Transverse colon (tissue), 4 donors: ENCODE measurements around the gene MACROD1. TPM values are rescaled to one million over a fixed set of nuclear protein-coding genes. Genes with fewer than 3 reads are reported as not detected.

Experiments
- DNase-seq: peaks from one replicate; pipeline ENCODE4 v3.0.0-alpha.2; 2019
- H3K27ac ChIP-seq, 4 donors: fragments of 200-600 bp; sonication (generic); 2 replicates each; pipeline ENCODE4 v1.5.1; 2016 to 2018; ENCODE audit warnings: inconsistent platforms in 4 of 4
- H3K27me3 ChIP-seq: fragments of 200-600 bp; sonication (generic); 2 replicates; pipeline ENCODE4 v1.5.1; 2017; ENCODE audit warnings: inconsistent platforms
- H3K36me3 ChIP-seq, 4 donors: fragments of 200-600 bp; sonication (generic); 2 replicates each; pipeline ENCODE4 v1.5.1; 2017 to 2019; ENCODE audit warnings: inconsistent platforms in 4 of 4
- H3K4me1 ChIP-seq, 4 donors: fragments of 200-600 bp; sonication (generic); 2 replicates each; pipeline ENCODE4 v1.5.1; 2017 to 2020; ENCODE audit warnings: inconsistent platforms in 4 of 4
- H3K4me3 ChIP-seq, 4 donors: fragments of 200-600 bp; sonication (generic); 1 replicate in 1 of 4; 2 replicates in 3 of 4; pipeline versions ENCODE4 v1.5.1 to v1.6.1; 2017 to 2019; ENCODE audit warnings: inconsistent platforms in 4 of 4
- H3K9me3 ChIP-seq, 2 donors: fragments of 200-600 bp; sonication (generic); 2 replicates each; pipeline ENCODE4 v1.5.1; 2017 to 2019; ENCODE audit warnings: inconsistent platforms in 2 of 2
- EP300 ChIP-seq: sonication (generic); formaldehyde crosslinking; IDR thresholded peaks from one replicate; pipeline ENCODE4 v1.6.1; 2017; ENCODE audit warnings: antibody characterized with exemption, low read depth
- POLR2A ChIP-seq: fragments of 450-650 bp; IDR thresholded peaks from one replicate; pipeline ENCODE4 v1.6.1; 2016; ENCODE audit warnings: antibody characterized with exemption, mild to moderate bottlenecking, moderate library complexity
- POLR2AphosphoS5 ChIP-seq, 3 donors: sonication (generic); formaldehyde crosslinking; IDR thresholded peaks; one replicate each; pipeline ENCODE4 v1.6.1; 2016; ENCODE audit warnings: antibody characterized with exemption in 3 of 3
- WGBS, 2 donors: methylation state at CpG; one replicate each; pipeline ENCODE4 v1.1.5; 2018; ENCODE audit warnings: low coverage in 1 of 2; 5-methylcytosine and 5-hydroxymethylcytosine counted together
- in situ Hi-C, 4 donors: fragments of 200-750 bp; cut with MboI; loops; one replicate each; pipeline versions ENCODE4 v1.15.0 to v1.15.1; 2017; ENCODE audit warnings: low sequenced_read_pairs in 3 of 4, low pct_ligation_motif_present in 1 of 4, low pct_unique_long_range_greater_than_20kb in 1 of 4
- intact Hi-C: fragments of 100-400 bp; cut with DNase I; formaldehyde crosslinking; loops from one replicate; pipeline ENCODE4 v1.15.1; 2023; ENCODE audit warnings: low total_unique reads
- total RNA-seq, 4 donors: library from RNA; depleted of rRNA; stranded (reverse); fragments of >200 nt; gene quantifications; one replicate each; pipeline ENCODE4 v1.1.0, GENCODE V29; 2016
- TF ChIP-seq, protein P1 (sequence below), 5 experiments: fragments of 200-600 bp in 3 of 5; fragments of 450-650 bp in 2 of 5; sonication (generic) in 3 of 5; IDR thresholded peaks; 1 replicate in 2 of 5; 2 replicates in 3 of 5; pipeline ENCODE4 v1.5.1; 2016 to 2017; ENCODE audit warnings: antibody characterized with exemption in 5 of 5, inconsistent platforms in 3 of 5, mild to moderate bottlenecking in 2 of 5, moderate library complexity in 1 of 5

MACROD1 gene
- total RNA-seq, 4 donors from 2014 or later, result 42.9 to 50.7 (median 50.1) TPM

DNA sequence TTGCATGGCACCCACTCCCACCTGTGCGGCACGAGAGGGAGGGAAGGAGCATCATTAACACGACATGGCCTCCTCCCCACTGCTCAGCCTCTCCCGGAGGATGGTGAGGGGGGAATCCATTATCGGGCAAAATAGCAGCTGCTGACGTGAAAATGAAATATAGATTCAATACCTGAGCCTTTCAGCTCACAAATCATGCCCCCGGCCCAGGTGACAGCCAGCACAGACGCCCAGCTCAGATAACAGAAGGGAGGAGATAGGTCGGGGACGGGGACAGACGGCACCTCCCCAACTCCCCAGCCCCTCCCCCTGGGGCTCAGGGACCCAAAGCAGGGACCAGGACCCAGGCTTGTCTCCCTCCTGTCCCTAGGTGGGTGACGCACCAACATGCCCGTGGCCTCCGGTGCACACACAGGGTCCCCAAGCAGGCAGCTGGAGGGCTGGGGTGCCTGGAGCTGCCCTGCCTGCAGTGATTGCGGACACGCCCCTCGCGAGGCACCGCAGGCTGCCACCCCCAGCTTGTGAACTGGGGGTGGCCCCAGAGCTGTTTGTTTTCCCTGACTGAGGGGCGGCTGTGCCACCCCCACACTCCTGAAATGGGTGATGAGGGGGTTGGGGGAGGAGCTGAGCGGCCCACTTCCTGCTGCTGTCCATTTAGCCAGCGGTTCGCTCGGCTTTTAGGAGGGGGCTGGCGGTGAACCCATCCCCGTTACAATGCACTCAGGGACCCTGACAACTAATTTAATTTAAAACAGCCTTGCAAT lies 98.5 kb downstream of the MACROD1 start:
- H3K4me3 ChIP-seq, result no peak overlapping the region
- H3K27ac ChIP-seq, result no peak overlapping the region
- no peaks in the 10 kb centered on the region for H3K27me3 ChIP-seq
- WGBS, 2 donors, result 76% methylated on average over 26 of the region's 26 CpGs; no CpG with 5 or more reads in 1 of the 2 donors
- TF ChIP-seq, protein P1, sequence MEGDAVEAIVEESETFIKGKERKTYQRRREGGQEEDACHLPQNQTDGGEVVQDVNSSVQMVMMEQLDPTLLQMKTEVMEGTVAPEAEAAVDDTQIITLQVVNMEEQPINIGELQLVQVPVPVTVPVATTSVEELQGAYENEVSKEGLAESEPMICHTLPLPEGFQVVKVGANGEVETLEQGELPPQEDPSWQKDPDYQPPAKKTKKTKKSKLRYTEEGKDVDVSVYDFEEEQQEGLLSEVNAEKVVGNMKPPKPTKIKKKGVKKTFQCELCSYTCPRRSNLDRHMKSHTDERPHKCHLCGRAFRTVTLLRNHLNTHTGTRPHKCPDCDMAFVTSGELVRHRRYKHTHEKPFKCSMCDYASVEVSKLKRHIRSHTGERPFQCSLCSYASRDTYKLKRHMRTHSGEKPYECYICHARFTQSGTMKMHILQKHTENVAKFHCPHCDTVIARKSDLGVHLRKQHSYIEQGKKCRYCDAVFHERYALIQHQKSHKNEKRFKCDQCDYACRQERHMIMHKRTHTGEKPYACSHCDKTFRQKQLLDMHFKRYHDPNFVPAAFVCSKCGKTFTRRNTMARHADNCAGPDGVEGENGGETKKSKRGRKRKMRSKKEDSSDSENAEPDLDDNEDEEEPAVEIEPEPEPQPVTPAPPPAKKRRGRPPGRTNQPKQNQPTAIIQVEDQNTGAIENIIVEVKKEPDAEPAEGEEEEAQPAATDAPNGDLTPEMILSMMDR (IDR thresholded peaks at IDR 0.05), result no peak
- TF ChIP-seq POLR2A, result no peak
- no peak for TF ChIP-seq EP300
- no peak for TF ChIP-seq POLR2AphosphoS5 (IDR thresholded peaks at IDR 0.05)
- no peaks in the 10 kb centered on the region for H3K9me3 ChIP-seq
- no peaks in the 10 kb centered on the region for H3K4me1 ChIP-seq
- in situ Hi-C loops (no loop called here), intact Hi-C loops (no loop called here)
- no peaks in the 10 kb centered on the region for H3K36me3 ChIP-seq
- DNase-seq, result no peak

DNA sequence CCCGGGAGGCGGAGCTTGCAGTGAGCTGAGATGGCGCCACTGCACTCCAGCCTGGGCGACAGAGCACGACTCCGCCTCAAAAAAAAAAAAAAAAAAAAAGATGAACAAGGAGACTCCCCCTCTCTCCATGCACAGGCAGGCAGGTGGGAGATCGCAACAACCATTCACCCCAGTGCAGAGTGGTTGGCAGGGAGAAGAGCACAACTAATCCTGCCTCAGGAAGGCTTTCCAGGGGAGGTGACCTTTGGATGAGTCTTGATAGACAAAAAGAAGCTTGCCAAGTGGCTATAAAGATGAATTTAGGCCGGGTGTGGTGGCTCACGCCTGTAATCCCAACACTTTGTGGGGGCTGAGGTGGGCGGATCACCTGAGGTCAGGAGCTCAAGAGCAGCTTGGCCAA lies 100.2 kb downstream of the MACROD1 start:
- Histone ChIP-seq H3K27me3 (peaks cover 16% of the 10 kb centered on the region), H3K4me3 (no peak overlapping the region), H3K36me3 (no peaks in the 10 kb centered on the region), H3K27ac (no peak overlapping the region), H3K9me3 (no peaks in the 10 kb centered on the region), H3K4me1 (peaks cover 0 to 7% (median 6%) of the 10 kb centered on the region in 4 donors)
- TF ChIP-seq POLR2AphosphoS5 (IDR thresholded peaks at IDR 0.05) (no peak), EP300 (no peak), POLR2A (no peak)
- TF ChIP-seq, protein P1 (IDR thresholded peaks at IDR 0.05), result no peak
- WGBS, 2 donors, result 82 to 83% methylated on average over 4 to 10 of the region's 10 CpGs
- intact Hi-C loops, result no loop called here
- in situ Hi-C loops, result no loop called here
- no peak for DNase-seq

DNA sequence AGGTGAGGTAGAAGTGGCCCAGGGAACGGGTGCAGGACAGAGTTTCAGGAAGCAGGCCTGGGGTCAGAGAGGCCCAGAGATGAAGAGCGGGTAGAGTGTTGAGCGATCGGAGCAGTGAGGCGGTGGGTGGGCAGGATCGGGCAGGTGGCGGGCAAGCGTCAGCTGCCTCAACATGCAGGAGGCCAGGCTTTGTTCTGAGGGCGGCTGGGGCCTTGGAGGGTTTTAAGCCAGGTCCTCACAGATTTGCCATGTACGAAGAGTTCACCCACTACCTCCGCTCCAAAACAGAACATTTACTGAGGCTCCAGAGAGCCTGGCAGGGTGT lies 100.8 kb downstream of the MACROD1 start:
- H3K4me1 ChIP-seq, result peaks cover 0 to 12% (median 10%) of the 10 kb centered on the region in 4 donors
- H3K27me3 ChIP-seq, result peaks cover 19% of the 10 kb centered on the region
- no peaks in the 10 kb centered on the region for H3K36me3 ChIP-seq
- no peak for DNase-seq
- 96% methylated on average over 11 of the region's 11 CpGs; no CpG with 5 or more reads in 1 of the 2 donors for WGBS, 2 donors
- in situ Hi-C loops, result no loop called here
- TF ChIP-seq, protein P1 (IDR thresholded peaks at IDR 0.05), result no peak
- TF ChIP-seq POLR2AphosphoS5 (IDR thresholded peaks at IDR 0.05) (no peak), POLR2A (no peak), EP300 (no peak)
- H3K9me3 ChIP-seq, result no peaks in the 10 kb centered on the region
- H3K27ac ChIP-seq, result no peak overlapping the region
- intact Hi-C loops, result no loop called here
- H3K4me3 ChIP-seq, result no peak overlapping the region

DNA sequence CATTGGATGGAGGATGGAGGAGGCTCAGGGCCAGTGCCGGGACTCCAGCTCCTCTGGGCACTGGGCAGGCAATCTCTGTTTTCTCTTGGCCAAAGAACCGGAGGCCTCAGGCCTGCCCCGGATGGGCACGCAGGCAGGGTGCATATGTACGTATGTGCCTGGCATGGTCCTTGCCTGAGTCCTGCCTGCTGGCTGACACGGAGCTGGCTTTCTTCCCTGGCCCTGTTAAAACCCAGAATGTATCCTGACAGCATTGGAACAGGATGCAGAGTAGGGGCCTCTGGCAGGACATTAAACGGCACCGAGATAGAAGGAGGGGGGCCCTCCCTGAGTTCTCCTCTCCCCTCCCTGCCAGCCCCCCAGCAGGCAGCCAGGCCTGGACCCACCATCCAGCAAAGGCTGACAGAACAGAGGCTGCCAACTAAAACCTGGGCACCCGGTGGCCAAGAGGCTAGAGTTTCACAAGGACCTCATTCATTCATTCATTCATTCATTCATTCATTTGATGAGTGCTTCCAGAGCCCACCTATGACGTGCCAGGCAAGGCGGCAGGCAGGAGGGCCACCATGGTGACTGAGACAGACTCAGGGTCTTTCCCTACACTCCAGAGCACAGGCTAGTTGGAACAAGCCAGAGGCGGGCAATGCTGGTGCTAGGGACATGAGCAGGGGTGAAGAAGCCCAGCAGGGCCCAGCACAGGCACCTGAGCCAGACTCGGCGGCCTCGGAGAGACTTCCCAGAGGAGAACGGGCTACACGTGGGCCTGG lies 101.4 kb downstream of the MACROD1 start:
- Histone ChIP-seq H3K36me3 (no peaks in the 10 kb centered on the region), H3K4me1 (peaks cover 0 to 12% (median 10%) of the 10 kb centered on the region in 4 donors), H3K9me3 (no peaks in the 10 kb centered on the region), H3K27ac (no peak overlapping the region), H3K4me3 (no peak overlapping the region), H3K27me3 (peaks cover 19% of the 10 kb centered on the region)
- WGBS, 2 donors, result 84% methylated on average over 16 of the region's 17 CpGs; no CpG with 5 or more reads in 1 of the 2 donors
- in situ Hi-C loops (no loop called here), intact Hi-C loops (no loop called here)
- TF ChIP-seq POLR2AphosphoS5 (IDR thresholded peaks at IDR 0.05) (peak; percentile 17 to 57 (median 55)), POLR2A (no peak)
- no peak for DNase-seq
